Psoas muscle (tissue), 8 donors: ENCODE results near the gene TCTN1. TPM values are rescaled to one million over a fixed set of nuclear protein-coding genes. Genes with fewer than 3 reads are reported as not detected.
A peak's percentile ranks its signal among the peaks of the same experiment; 100 is the strongest.

Source experiments
- ATAC-seq, 4 donors: fragments of 200-7000 bp; cut with Tn5 transposase; one replicate each; pipeline ENCODE4 v1.9.1; 2020; ENCODE audit warnings: moderate library complexity in 3 of 4, mild to moderate bottlenecking in 2 of 4
- DNase-seq, 2 donors: peaks; one replicate each; pipeline ENCODE4 v3.0.0-alpha.2; 2020
- H3K27ac ChIP-seq: fragments of 200-600 bp; one replicate; pipeline ENCODE4 v1.8.0; 2022
- H3K27me3 ChIP-seq, 3 donors: fragments of 200-600 bp in 1 of 3; one replicate each; pipeline versions ENCODE4 v1.6.1 to v1.8.0; 2013 to 2022; ENCODE audit warnings: low read length in 2 of 3, mild to moderate bottlenecking in 2 of 3, moderate library complexity in 1 of 3; ENCODE audit not compliant: insufficient read depth in 3 of 3
- H3K36me3 ChIP-seq, 2 donors: fragments of 200-600 bp in 1 of 2; one replicate each; pipeline versions ENCODE4 v1.6.1 to v1.8.0; 2013 to 2022; ENCODE audit warnings: low read depth in 1 of 2, mild to moderate bottlenecking in 1 of 2, moderate library complexity in 1 of 2; ENCODE audit not compliant: insufficient read depth in 1 of 2
- H3K4me1 ChIP-seq: fragments of 200-600 bp; one replicate; pipeline ENCODE4 v1.8.0; 2022
- H3K4me3 ChIP-seq: fragments of 200-600 bp; one replicate; pipeline ENCODE4 v1.8.0; 2022; ENCODE audit warnings: mild to moderate bottlenecking
- H3K9me3 ChIP-seq: fragments of 200-600 bp; one replicate; pipeline ENCODE4 v1.8.0; 2022
- WGBS, 3 donors: extraction: QIAGEN DNeasy Blood & Tissue Kit; methylation state at CpG; one replicate each; pipeline versions ENCODE4 v1.1.6 to v1.1.7; 2013; 5-methylcytosine and 5-hydroxymethylcytosine counted together
- intact Hi-C, 2 donors: fragments of 100-400 bp; cut with DNase I; formaldehyde crosslinking; loops; one replicate each; pipeline versions ENCODE4 v1.11.0 to v1.14.2; 2022
- long read RNA-seq, 2 donors: library from polyadenylated mRNA; unstranded; transcript quantifications; one replicate each; pipeline ENCODE4 v2.0.0, GENCODE V29; 2021
- polyA plus RNA-seq, 3 donors: library from polyadenylated mRNA; stranded (reverse); fragments of 200-250 nt; gene quantifications; one replicate each; pipeline ENCODE4 v1.2.3, GENCODE V29; 2013
- total RNA-seq, 4 donors: library from RNA; stranded (reverse); fragmentation: NEBNext Ultra II Directional in 2 of 4; extraction: Animal tissue kit (Norgen Biotek cat#: 25700) in 2 of 4; gene quantifications; one replicate each; pipeline versions ENCODE4 v1.2.1 to v1.2.4, GENCODE V29; 2021 to 2023
- TF ChIP-seq, protein P1 (sequence below): fragments of 200-600 bp; IDR thresholded peaks from one replicate; pipeline ENCODE4 v1.8.0; 2022; ENCODE audit warnings: antibody characterized with exemption
- donor health status: healthy with polysubstance abuse.
- donor health status: DM: no; HTN: no; CAD: no; lungs with moderate emphysema.
- donor health status: Bipolar disorder and iron deficiency.
- donor health status: healthy.
- donor health status: DM: yes; HTN: yes; CAD: no.
- donor health status: DM: no; HTN: no; CAD: no.
- donor health status: DM: no; HTN: no; CAD: no.
- donor health status: DM: yes; HTN: yes; CAD: no.

The TCTN1 gene
- total RNA-seq (10 to 100 TPM in 3 of 4 donors, 1 to 10 TPM in 1; 8.6 to 23.5 (median 12.7) TPM), polyA plus RNA-seq (10 to 100 TPM in 2 of 3 donors, 1 to 10 TPM in 1; 4.0 to 24.7 (median 12.1) TPM)
- long read RNA-seq, donor 1, partial matches to known transcripts: 1 of 5 reads
- long read RNA-seq, donor 1, other reads (novel, unspliced or antisense): 2 of 5 reads
- long read RNA-seq, donor 2, partial matches to known transcripts: 0 of 10 reads
- long read RNA-seq, donor 2, other reads (novel, unspliced or antisense): 4 of 10 reads

DNA sequence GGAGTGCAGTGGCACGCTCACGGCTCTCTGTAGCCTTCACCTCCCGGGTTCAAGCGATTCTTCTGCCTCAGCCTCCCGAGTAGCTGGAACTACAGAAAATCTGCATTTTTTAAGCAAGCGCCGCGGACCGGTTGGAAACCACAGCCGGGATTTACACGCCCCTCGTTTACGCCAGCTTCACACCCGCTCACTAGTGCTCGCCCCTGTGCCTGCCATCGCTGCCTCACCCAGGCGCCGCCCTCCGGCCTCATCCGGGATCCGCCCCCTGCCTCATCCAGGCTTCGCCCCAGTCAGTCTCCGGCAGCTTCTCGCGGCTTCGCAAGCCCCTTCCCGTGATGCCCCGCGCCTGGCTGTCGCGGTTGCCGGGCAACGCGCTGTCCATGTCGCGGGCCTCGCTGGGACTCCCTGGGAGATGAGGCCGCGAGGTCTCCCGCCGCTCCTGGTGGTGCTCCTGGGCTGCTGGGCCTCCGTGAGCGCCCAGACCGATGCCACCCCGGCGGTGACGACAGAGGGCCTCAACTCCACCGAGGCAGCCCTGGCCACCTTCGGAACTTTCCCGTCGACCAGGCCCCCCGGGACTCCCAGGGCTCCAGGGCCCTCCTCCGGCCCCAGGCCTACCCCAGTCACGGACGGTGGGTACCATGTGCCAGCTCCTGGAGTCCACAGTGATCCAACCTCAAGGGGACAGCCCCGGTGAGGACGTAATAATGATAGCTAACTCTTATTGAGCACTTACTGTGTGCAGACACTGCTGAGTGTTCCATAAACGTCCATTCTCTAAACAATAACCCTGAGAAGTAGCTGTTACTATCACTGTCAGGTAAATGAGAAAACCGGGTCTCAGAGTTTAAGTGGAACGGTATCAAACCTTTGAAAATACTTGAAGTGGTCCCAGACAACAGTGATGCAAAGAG is at the start of gene TCTN1:
TSS of gene TCTN1 (plus strand) at position 359 of the 914 bp plus-strand sequence. CDS start at position 413, 54 bp downstream.
- WGBS, 3 donors: 2% methylated on average over 53 to 60 of the region's 60 CpGs
- peaks cover 0 to 8% of the 10 kb centered on the region in 2 donors for H3K36me3 ChIP-seq
- H3K27ac ChIP-seq: peak within 1 kb of the TSS; percentile 56
- peak; percentile 98 for DNase-seq
- intact Hi-C loops: loop anchor here in 1 of 2 donors (5.0 kb wide), 1 partner anchor 78 kb away; no protein-coding TSS in a partner anchor
- peak; percentile 99 for ATAC-seq
- H3K9me3 ChIP-seq: no peaks in the 10 kb centered on the region
- TF ChIP-seq, protein P1, sequence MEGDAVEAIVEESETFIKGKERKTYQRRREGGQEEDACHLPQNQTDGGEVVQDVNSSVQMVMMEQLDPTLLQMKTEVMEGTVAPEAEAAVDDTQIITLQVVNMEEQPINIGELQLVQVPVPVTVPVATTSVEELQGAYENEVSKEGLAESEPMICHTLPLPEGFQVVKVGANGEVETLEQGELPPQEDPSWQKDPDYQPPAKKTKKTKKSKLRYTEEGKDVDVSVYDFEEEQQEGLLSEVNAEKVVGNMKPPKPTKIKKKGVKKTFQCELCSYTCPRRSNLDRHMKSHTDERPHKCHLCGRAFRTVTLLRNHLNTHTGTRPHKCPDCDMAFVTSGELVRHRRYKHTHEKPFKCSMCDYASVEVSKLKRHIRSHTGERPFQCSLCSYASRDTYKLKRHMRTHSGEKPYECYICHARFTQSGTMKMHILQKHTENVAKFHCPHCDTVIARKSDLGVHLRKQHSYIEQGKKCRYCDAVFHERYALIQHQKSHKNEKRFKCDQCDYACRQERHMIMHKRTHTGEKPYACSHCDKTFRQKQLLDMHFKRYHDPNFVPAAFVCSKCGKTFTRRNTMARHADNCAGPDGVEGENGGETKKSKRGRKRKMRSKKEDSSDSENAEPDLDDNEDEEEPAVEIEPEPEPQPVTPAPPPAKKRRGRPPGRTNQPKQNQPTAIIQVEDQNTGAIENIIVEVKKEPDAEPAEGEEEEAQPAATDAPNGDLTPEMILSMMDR: no peak
- peak within 1 kb of the TSS; percentile 80 for H3K4me3 ChIP-seq
- no peaks in the 10 kb centered on the region for H3K27me3 ChIP-seq
- peaks cover 7% of the 10 kb centered on the region for H3K4me1 ChIP-seq

DNA sequence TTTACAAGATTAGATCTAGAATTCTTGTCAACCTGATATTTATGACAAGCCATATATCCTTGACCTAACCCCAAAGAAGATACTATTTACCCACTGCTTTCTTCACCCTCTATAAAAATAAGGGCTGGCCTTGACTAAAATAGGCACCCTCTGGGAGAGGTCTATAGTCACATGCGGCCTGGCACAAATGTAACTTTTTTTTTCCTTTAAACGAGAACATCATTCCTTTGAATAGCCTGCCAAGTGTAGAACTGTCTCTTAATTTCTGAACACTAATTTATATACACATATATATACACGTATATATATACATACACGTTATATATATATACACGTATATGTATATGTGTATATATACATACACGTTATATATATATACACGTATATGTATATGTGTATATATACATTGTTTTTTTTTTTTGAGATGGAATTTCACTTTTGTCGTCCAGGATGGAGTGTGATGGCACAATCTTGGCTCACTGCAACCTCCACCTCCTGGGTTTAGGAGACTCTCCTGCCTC is 49.4 kb upstream of the TCTN1 start:
- intact Hi-C loops: no loop called here
- WGBS, 3 donors: 38 to 57% (median 41%) methylated on average over 8 of the region's 8 CpGs
- TF ChIP-seq, protein P1: no peak
- DNase-seq (no peak), ATAC-seq (peak in 3 of 4 donors; percentile 22 to 31 (median 30))
- Histone ChIP-seq H3K27me3 (no peaks in the 10 kb centered on the region), H3K36me3 (no peaks in the 10 kb centered on the region), H3K9me3 (no peaks in the 10 kb centered on the region), H3K27ac (peak overlapping the region; percentile 85), H3K4me3 (peak overlapping the region; percentile 24), H3K4me1 (peaks cover 69% of the 10 kb centered on the region)

DNA sequence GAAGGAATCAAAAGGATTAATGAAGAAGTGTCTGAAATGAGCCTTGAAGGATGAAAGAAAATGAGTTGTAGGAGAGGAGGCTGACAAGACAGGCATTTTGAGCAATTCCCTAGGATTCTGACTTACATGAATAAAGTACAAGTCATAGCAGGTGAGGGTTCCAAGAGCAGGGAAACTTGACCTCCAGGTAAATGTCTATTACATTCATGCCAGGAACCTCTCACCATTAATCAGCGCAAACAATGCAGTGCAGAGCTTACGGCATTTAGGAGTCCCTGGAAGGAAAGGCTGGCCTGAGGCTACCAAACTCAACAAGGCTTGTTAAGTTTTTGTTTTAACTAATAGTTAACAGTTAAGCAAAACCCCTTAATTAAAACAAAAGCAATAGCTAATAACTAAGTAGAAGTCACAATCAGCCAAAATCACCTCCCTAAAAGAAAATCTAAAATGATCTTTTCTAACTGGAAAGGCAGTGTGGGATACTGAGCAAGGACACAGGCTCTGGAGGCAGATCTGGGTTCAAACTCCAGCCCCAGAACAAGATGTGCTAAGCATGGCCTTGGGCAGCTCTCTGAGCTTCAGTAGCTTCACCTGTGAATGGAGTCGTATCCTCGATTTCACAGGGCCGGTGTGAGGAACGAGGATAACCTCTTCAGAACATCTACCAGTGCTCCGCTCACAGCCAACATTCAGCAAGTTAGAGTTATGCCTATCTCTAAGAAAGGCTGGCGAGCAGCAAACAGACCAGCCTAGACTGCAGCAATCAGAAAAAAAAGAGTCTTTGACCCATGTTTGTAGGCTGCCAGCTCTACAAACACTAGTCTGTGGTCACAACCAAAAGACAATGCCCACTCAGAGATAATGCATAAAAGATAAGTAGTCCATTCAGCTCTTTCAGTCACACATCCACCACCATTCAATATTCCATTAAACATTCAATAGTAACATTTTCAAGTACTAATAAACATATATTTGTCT is 47.7 kb upstream of the TCTN1 start:
- H3K27me3 ChIP-seq: no peaks in the 10 kb centered on the region
- no peaks in the 10 kb centered on the region for H3K36me3 ChIP-seq
- ATAC-seq: peak in 1 of 4 donors; percentile 12
- no peak for DNase-seq
- peak overlapping the region; percentile 85 for H3K27ac ChIP-seq
- intact Hi-C loops: no loop called here
- 43 to 68% (median 43%) methylated on average over 8 of the region's 8 CpGs for WGBS, 3 donors
- H3K4me1 ChIP-seq: peaks cover 60% of the 10 kb centered on the region
- no peak overlapping the region for H3K4me3 ChIP-seq
- no peaks in the 10 kb centered on the region for H3K9me3 ChIP-seq
- TF ChIP-seq, protein P1: no peak

DNA sequence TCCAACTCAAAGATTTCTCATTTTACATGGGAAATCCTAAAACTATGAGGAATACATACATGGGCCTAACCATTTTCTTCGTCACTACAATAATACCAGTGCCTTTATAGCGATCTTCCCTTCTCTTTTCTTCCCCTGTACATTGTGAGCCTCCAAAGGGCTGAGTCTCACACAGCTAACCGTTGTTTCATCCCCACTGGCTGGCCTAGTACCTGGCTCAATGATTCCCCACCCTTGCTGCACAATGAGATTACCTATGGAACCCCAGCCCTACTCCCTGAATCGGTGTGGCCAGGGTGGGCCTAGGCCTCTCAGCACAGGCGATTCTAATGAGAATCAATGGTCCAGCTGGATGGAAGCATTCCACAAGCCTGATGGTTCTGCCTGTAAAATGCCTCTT is 46.9 kb upstream of the TCTN1 start:
- H3K36me3 ChIP-seq: no peaks in the 10 kb centered on the region
- ATAC-seq (no peak), DNase-seq (no peak)
- intact Hi-C loops: no loop called here
- H3K9me3 ChIP-seq: peaks cover 7% of the 10 kb centered on the region
- no peaks in the 10 kb centered on the region for H3K27me3 ChIP-seq
- TF ChIP-seq, protein P1: no peak
- WGBS, 3 donors: 81 to 90% (median 85%) methylated on average over 5 of the region's 5 CpGs
- peak overlapping the region; percentile 85 for H3K27ac ChIP-seq
- peaks cover 55% of the 10 kb centered on the region for H3K4me1 ChIP-seq
- no peak overlapping the region for H3K4me3 ChIP-seq
